ENCODE data around the gene CDH23.

GRCh38 chr10:71857934-71858890 lies 461.5 kb downstream of the CDH23 start:
- no peak for TF ChIP-seq TP53 (CRISPR knock-in tag; IDR thresholded peaks at IDR 0.05)
- no peak for TF ChIP-seq CTCF (IDR thresholded peaks at IDR 0.05)
- TF ChIP-seq RAD21 (conservative IDR thresholded peaks at IDR 0.05 in 1 of 2, IDR thresholded peaks at IDR 0.05 in 1 of 2), result no peak
- no peak for TF ChIP-seq MAX (IDR thresholded peaks at IDR 0.05)
- TF ChIP-seq CEBPB (IDR thresholded peaks at IDR 0.05), result no peak

All from A549 (cell line).